ENCODE data around the gene DNAJB5.

DNA sequence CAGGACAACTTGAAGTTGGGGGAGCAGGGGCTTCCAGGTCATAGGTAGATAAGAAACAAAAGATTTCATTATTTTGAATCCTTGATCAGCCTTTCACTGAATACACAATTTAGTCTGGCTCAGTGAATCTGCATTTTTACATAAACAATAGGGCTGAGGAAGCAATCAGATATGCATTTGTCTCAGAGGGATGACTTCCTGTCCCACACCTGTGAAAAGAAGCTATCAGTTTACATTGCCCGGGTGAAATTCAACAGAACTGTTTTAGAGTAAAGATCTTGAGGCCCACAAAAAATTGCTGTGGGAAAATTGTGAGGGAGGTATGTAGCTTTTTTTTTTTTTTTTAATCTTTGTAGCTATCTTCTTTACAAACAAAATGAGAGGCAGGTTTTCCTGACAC, 38.3 kb downstream of the DNAJB5 start:
- TF ChIP-seq, protein P1, sequence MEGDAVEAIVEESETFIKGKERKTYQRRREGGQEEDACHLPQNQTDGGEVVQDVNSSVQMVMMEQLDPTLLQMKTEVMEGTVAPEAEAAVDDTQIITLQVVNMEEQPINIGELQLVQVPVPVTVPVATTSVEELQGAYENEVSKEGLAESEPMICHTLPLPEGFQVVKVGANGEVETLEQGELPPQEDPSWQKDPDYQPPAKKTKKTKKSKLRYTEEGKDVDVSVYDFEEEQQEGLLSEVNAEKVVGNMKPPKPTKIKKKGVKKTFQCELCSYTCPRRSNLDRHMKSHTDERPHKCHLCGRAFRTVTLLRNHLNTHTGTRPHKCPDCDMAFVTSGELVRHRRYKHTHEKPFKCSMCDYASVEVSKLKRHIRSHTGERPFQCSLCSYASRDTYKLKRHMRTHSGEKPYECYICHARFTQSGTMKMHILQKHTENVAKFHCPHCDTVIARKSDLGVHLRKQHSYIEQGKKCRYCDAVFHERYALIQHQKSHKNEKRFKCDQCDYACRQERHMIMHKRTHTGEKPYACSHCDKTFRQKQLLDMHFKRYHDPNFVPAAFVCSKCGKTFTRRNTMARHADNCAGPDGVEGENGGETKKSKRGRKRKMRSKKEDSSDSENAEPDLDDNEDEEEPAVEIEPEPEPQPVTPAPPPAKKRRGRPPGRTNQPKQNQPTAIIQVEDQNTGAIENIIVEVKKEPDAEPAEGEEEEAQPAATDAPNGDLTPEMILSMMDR (IDR thresholded peaks at IDR 0.05; ENCODE audit: borderline replicate concordance, extremely low read depth, low read length, poor library complexity, severe bottlenecking) = no peak
- TF ChIP-seq EZH2 (IDR thresholded peaks at IDR 0.05; ENCODE audit: borderline replicate concordance, low read depth, low read length, severe bottlenecking) = no peak

All from DND-41 (cell line).